CD4-positive, alpha-beta T cell treated with Interleukin-17A for 4 hours (primary cell): ENCODE data around the gene UBASH3B.

Experiments used
- DNase-seq: peaks from one replicate; pipeline ENCODE4 v3.0.0-alpha.2; 2020; ENCODE audit warnings: mixed read lengths

UBASH3B gene

GRCh38 chr11:122789907-122790306 is 134.4 kb downstream of the UBASH3B start:
- no peak for DNase-seq

GRCh38 chr11:122791411-122791810 is 135.9 kb downstream of the UBASH3B start:
- DNase-seq, result no peak

- DNase-seq, result no peak
Measured at GRCh38 chr11:122791836-122792235, 136.3 kb downstream of the UBASH3B start.

- no peak for DNase-seq
Measured at GRCh38 chr11:122793515-122793914, 138.0 kb downstream of the UBASH3B start.

- DNase-seq, result no peak
Measured at GRCh38 chr11:122795307-122795706, 139.8 kb downstream of the UBASH3B start.

- peak; percentile 79 for DNase-seq
Measured at GRCh38 chr11:122796128-122796717, 140.7 kb downstream of the UBASH3B start.

GRCh38 chr11:122797651-122798050 is 142.1 kb downstream of the UBASH3B start:
- no peak for DNase-seq

GRCh38 chr11:122799406-122800105 is 144.0 kb downstream of the UBASH3B start:
- DNase-seq, result no peak

- DNase-seq, result no peak
Measured at GRCh38 chr11:122802876-122803275, 147.4 kb downstream of the UBASH3B start.

- no peak for DNase-seq
Measured at GRCh38 chr11:122803306-122803705, 147.8 kb downstream of the UBASH3B start.

- DNase-seq, result no peak
Measured at GRCh38 chr11:122803716-122804115, 148.2 kb downstream of the UBASH3B start.

GRCh38 chr11:122804161-122804560 is 148.6 kb downstream of the UBASH3B start:
- no peak for DNase-seq

GRCh38 chr11:122804796-122805195 is 149.3 kb downstream of the UBASH3B start:
- no peak for DNase-seq

GRCh38 chr11:122807731-122808477 is 152.4 kb downstream of the UBASH3B start:
- no peak for DNase-seq

- no peak for DNase-seq
Measured at GRCh38 chr11:122808478-122808869, 153.0 kb downstream of the UBASH3B start.

GRCh38 chr11:122809866-122810265 is 154.3 kb downstream of the UBASH3B start:
- no peak for DNase-seq

- DNase-seq, result no peak
Measured at GRCh38 chr11:122811721-122812120, 156.2 kb downstream of the UBASH3B start.

GRCh38 chr11:122812638-122813037 is 157.1 kb downstream of the UBASH3B start:
- DNase-seq, result no peak

GRCh38 chr11:122813176-122813893 is 157.8 kb downstream of the UBASH3B start:
- no peak for DNase-seq

GRCh38 chr11:122813894-122814270 is 158.4 kb downstream of the UBASH3B start:
- no peak for DNase-seq

- no peak for DNase-seq
Measured at GRCh38 chr11:122814401-122814800, 158.9 kb downstream of the UBASH3B start.

GRCh38 chr11:122815900-122816299 is 160.4 kb downstream of the UBASH3B start:
- DNase-seq, result no peak

GRCh38 chr11:122816761-122817520 is 161.4 kb downstream of the UBASH3B start:
- DNase-seq, result no peak
